Spleen (tissue), 11 donors: ENCODE results near the gene LSM7. TPM values are rescaled to one million over a fixed set of nuclear protein-coding genes. Genes with fewer than 3 reads are reported as not detected.
"Not testable (repeated sequence)": the region's sequence is repeated elsewhere in the genome, so short reads cannot be mapped to it uniquely, and the experiment has no call there.

Experiments used
- DNase-seq: peaks from one replicate; pipeline ENCODE4 v3.0.0-alpha.2; 2020
- H3K27ac ChIP-seq, 8 donors: fragments of 200-600 bp; sonication (generic) in 7 of 8; 1 replicate in 4 of 8; 2 replicates in 4 of 8; pipeline versions ENCODE4 v1.5.0 to v1.8.0; 2016 to 2021; ENCODE audit warnings: inconsistent platforms in 4 of 8, mild to moderate bottlenecking in 4 of 8, moderate library complexity in 1 of 8
- H3K27me3 ChIP-seq, 7 donors: fragments of 200-600 bp; sonication (generic) in 6 of 7; replicated peaks in 1 of 7; 1 replicate in 4 of 7; 2 replicates in 3 of 7; pipeline versions ENCODE4 v1.5.0 to v1.8.0; 2016 to 2021; ENCODE audit warnings: inconsistent platforms in 3 of 7, mild to moderate bottlenecking in 1 of 7
- H3K36me3 ChIP-seq, 6 donors: fragments of 200-600 bp; sonication (generic) in 5 of 6; 1 replicate in 4 of 6; 2 replicates in 2 of 6; pipeline versions ENCODE4 v1.5.0 to v1.8.0; 2016 to 2021; ENCODE audit warnings: inconsistent platforms in 2 of 6
- H3K4me1 ChIP-seq, 6 donors: fragments of 200-600 bp; sonication (generic) in 5 of 6; 1 replicate in 3 of 6; 2 replicates in 3 of 6; pipeline versions ENCODE4 v1.5.0 to v1.8.0; 2016 to 2021; ENCODE audit warnings: inconsistent platforms in 3 of 6
- H3K4me3 ChIP-seq, 8 donors: fragments of 200-600 bp; sonication (generic) in 7 of 8; 1 replicate in 4 of 8; 2 replicates in 4 of 8; pipeline versions ENCODE4 v1.5.0 to v1.8.0; 2016 to 2021; ENCODE audit warnings: inconsistent platforms in 4 of 8, mild to moderate bottlenecking in 4 of 8, moderate library complexity in 2 of 8
- H3K9me3 ChIP-seq, 8 donors: fragments of 200-600 bp; sonication (generic) in 7 of 8; 1 replicate in 4 of 8; 2 replicates in 4 of 8; pipeline versions ENCODE4 v1.5.0 to v1.8.0; 2016 to 2021; ENCODE audit warnings: inconsistent platforms in 4 of 8
- CTCF ChIP-seq, 11 experiments: fragments of 200-600 bp in 7 of 11; fragments of 450-650 bp in 4 of 11; sonication (generic) in 4 of 11; IDR thresholded peaks in 8 of 11; conservative IDR thresholded peaks in 3 of 11; 1 replicate in 7 of 11; 2 replicates in 4 of 11; pipeline versions ENCODE4 v1.4.0 to v1.8.0; 2016 to 2021; ENCODE audit warnings: antibody characterized with exemption in 11 of 11, inconsistent platforms in 4 of 11, mild to moderate bottlenecking in 1 of 11
- POLR2A ChIP-seq, 3 donors: fragments of 450-650 bp; IDR thresholded peaks; one replicate each; pipeline ENCODE4 v1.5.1; 2017; ENCODE audit warnings: antibody characterized with exemption in 3 of 3, mild to moderate bottlenecking in 1 of 3
- POLR2AphosphoS5 ChIP-seq, 3 donors: sonication (generic); formaldehyde crosslinking; IDR thresholded peaks; one replicate each; pipeline ENCODE4 v1.5.1; 2017; ENCODE audit warnings: antibody characterized with exemption in 3 of 3
- WGBS, 5 donors: extraction: QIAGEN DNeasy Blood & Tissue Kit in 3 of 5; methylation state at CpG; one replicate each; pipeline versions ENCODE4 v1.1.5 to v1.1.7; 2013 to 2018; 5-methylcytosine and 5-hydroxymethylcytosine counted together
- intact Hi-C: fragments of 100-400 bp; cut with DNase I; formaldehyde crosslinking; loops from one replicate; pipeline ENCODE4 v1.15.0; 2023; ENCODE audit warnings: low total_unique reads
- polyA plus RNA-seq, 3 donors: library from polyadenylated mRNA; stranded (reverse); fragments of 200-250 nt; gene quantifications; one replicate each; pipeline ENCODE4 v1.2.1, GENCODE V29; 2013
- total RNA-seq, 7 donors: library from RNA; depleted of rRNA in 3 of 7; stranded (reverse); fragments of >200 nt in 3 of 7; fragmentation: NEBNext Ultra II Directional in 4 of 7; extraction: Animal tissue kit (Norgen Biotek cat#: 25700) in 4 of 7; gene quantifications; one replicate each; pipeline versions ENCODE4 v1.1.0 to v1.2.1, GENCODE V29; 2016 to 2021
- donor health status: healthy with polysubstance abuse.
- donor health status: DM: no; HTN: no; CAD: no; lungs with moderate emphysema.
- donor health status: DM: no; HTN: no; CAD: no.
- donor health status: Bipolar disorder and iron deficiency.
- donor health status: healthy.
- donor health status: DM: no; HTN: no; CAD: no.
- donor health status: DM: yes; HTN: yes; CAD: no.

The LSM7 gene
- total and polyA plus RNA-seq, 10 donors = 60.7 to 524 (median 111) TPM

- TF ChIP-seq POLR2A (IDR thresholded peaks at IDR 0.05) (no peak), POLR2AphosphoS5 (IDR thresholded peaks at IDR 0.05) (no peak), CTCF (IDR thresholded peaks at IDR 0.05 in 8 of 11, conservative IDR thresholded peaks at IDR 0.05 in 3 of 11) (no peak)
- H3K4me3 ChIP-seq = peak overlapping the region in 5 of 8 donors; percentile 37 to 72 (median 44)
Measured at GRCh38 chr19:2282862-2283237, 45.5 kb downstream of the LSM7 start.

GRCh38 chr19:2282062-2282861 is 46.1 kb downstream of the LSM7 start, which contains the start of gene PEAK3:
Gene PEAK3 (minus strand): TSS chr19:2282175. CDS start chr19:2280931, 1,244 bp downstream.
- H3K4me1 ChIP-seq = peaks cover 11 to 98% (median 39%) of the 10 kb centered on the region in 6 donors
- peaks cover 0 to 20% (median 0%) of the 10 kb centered on the region in 6 donors for H3K36me3 ChIP-seq
- H3K27ac ChIP-seq = peak within 1 kb of the TSS in 7 of 8 donors; percentile 75 to 99 (median 83)
- no peaks in the 10 kb centered on the region for H3K9me3 ChIP-seq
- WGBS, 5 donors = 4 to 9% (median 6%) methylated on average over 29 to 41 of the region's 41 CpGs
- intact Hi-C loops = no loop called here
- H3K4me3 ChIP-seq = peak within 1 kb of the TSS; percentile 6 to 72 (median 38)
- TF ChIP-seq CTCF (IDR thresholded peaks at IDR 0.05 in 8 of 11, conservative IDR thresholded peaks at IDR 0.05 in 3 of 11) (peak in 1 of 11 experiments; percentile 10), POLR2A (IDR thresholded peaks at IDR 0.05) (no peak), POLR2AphosphoS5 (IDR thresholded peaks at IDR 0.05) (peak; percentile 87 to 97 (median 88))
- H3K27me3 ChIP-seq = no peaks in the 10 kb centered on the region
- peak; percentile 98 for DNase-seq

More at GRCh38 chr19:2282862-2283237, 45.5 kb downstream of the LSM7 start:
- 72 to 82% (median 76%) methylated on average over 11 of the region's 11 CpGs for WGBS, 5 donors
- H3K9me3 ChIP-seq = no peaks in the 10 kb centered on the region
- H3K4me1 ChIP-seq = peaks cover 11 to 98% (median 41%) of the 10 kb centered on the region in 6 donors
- H3K36me3 ChIP-seq = peaks cover 0 to 16% (median 0%) of the 10 kb centered on the region in 6 donors
- no peak for DNase-seq
- H3K27me3 ChIP-seq = no peaks in the 10 kb centered on the region
- intact Hi-C loops = no loop called here
- peak overlapping the region in 6 of 8 donors; percentile 75 to 99 (median 86) for H3K27ac ChIP-seq

- H3K9me3 ChIP-seq, H3K27me3 ChIP-seq, intact Hi-C loops: not testable (repeated sequence)
- peak overlapping the region in 7 of 8 donors; percentile 8 to 72 (median 40) for H3K4me3 ChIP-seq
- H3K36me3 ChIP-seq = peaks cover 0 to 28% (median 4%) of the 10 kb centered on the region in 6 donors
- H3K27ac ChIP-seq = peak overlapping the region in 7 of 8 donors; percentile 75 to 99 (median 83)
- DNase-seq = peak; percentile 81
- WGBS, 5 donors = 5 to 17% (median 11%) methylated on average over 7 to 16 of the region's 16 CpGs
- peaks cover 12 to 98% (median 41%) of the 10 kb centered on the region in 6 donors for H3K4me1 ChIP-seq
Measured at GRCh38 chr19:2281265-2282061, 46.9 kb downstream of the LSM7 start.

DNA sequence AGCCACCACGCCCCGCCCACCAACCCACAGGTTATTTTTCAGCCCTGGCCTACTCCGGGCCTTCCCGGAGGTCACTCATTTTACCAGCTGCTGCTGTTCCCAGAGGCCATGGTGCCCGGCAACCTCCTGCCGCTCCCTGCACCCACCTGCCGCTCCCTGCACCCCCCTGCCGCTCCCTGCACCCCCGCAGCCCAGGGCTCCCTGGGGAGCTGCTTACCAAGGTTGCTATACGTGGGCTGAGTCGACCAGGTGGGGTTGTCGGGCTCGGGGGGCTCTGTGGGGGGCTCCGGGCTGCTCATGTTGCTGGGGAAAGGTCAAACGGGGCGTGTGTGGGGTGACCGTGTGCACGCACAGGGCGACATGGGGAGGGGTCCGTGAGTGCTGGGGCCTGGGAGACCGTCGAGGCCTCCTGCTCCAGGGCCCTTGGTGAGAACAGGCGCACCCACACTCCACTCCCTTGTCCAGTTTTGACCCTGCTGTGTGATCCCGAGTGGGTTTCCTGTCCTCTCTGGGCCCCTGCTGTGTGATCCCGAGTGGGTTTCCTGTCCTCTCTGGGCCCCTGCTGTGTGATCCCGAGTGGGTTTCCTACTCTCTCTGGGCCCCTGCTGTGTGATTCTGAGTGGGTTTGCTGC is 47.6 kb downstream of the LSM7 start:
- no peak for DNase-seq
- WGBS, 5 donors = 65 to 78% (median 71%) methylated on average over 22 to 26 of the region's 26 CpGs

More for the DNA sequence above, 47.6 kb downstream of the LSM7 start:
- Histone ChIP-seq H3K36me3 (peaks cover 0 to 35% (median 11%) of the 10 kb centered on the region in 6 donors), H3K9me3 (no peaks in the 10 kb centered on the region), H3K27me3 (no peaks in the 10 kb centered on the region), H3K4me1 (peaks cover 16 to 98% (median 47%) of the 10 kb centered on the region in 6 donors), H3K27ac (peak overlapping the region in 4 of 8 donors; percentile 65 to 99 (median 84)), H3K4me3 (peak overlapping the region in 3 of 8 donors; percentile 24 to 43 (median 25))
- TF ChIP-seq POLR2A (IDR thresholded peaks at IDR 0.05) (no peak), CTCF (IDR thresholded peaks at IDR 0.05 in 8 of 11, conservative IDR thresholded peaks at IDR 0.05 in 3 of 11) (no peak), POLR2AphosphoS5 (IDR thresholded peaks at IDR 0.05) (peak in 1 of 3 donors; percentile 55)
- intact Hi-C loops = no loop called here
